Ramos (cell line): ENCODE data around the gene ZNF516.

ENCODE experiments used
- in situ Hi-C: fragments of 300-500 bp; cut with MboI; formaldehyde crosslinking; loops from one replicate; pipeline ENCODE4 v1.14.3; 2022; ENCODE audit warnings: low sequenced_read_pairs; ENCODE audit not compliant: unreplicated experiment

ZNF516 gene

GRCh38 chr18:76458522-76459311, 36.3 kb downstream of the ZNF516 start:
- in situ Hi-C loops: no loop called here

- in situ Hi-C loops: no loop called here
Observed at GRCh38 chr18:76457957-76458356, 37.1 kb downstream of the ZNF516 start.

- in situ Hi-C loops: no loop called here
Observed at GRCh38 chr18:76457475-76457874, 37.6 kb downstream of the ZNF516 start.

- in situ Hi-C loops: no loop called here
Observed at GRCh38 chr18:76456823-76457222, 38.2 kb downstream of the ZNF516 start.

GRCh38 chr18:76456018-76456750, 38.9 kb downstream of the ZNF516 start:
- in situ Hi-C loops: no loop called here

- in situ Hi-C loops: no loop called here
Observed at GRCh38 chr18:76455003-76455676, 39.9 kb downstream of the ZNF516 start.

GRCh38 chr18:76454418-76454817, 40.6 kb downstream of the ZNF516 start:
- in situ Hi-C loops: no loop called here

- in situ Hi-C loops: no loop called here
Observed at GRCh38 chr18:76453932-76454331, 41.1 kb downstream of the ZNF516 start.

GRCh38 chr18:76453057-76453561, 41.9 kb downstream of the ZNF516 start:
- in situ Hi-C loops: no loop called here

- in situ Hi-C loops: no loop called here
Observed at GRCh38 chr18:76452357-76452756, 42.7 kb downstream of the ZNF516 start.

GRCh38 chr18:76451396-76452331, 43.4 kb downstream of the ZNF516 start:
- in situ Hi-C loops: no loop called here

GRCh38 chr18:76450452-76451395, 44.3 kb downstream of the ZNF516 start:
- in situ Hi-C loops: no loop called here

- in situ Hi-C loops: no loop called here
Observed at GRCh38 chr18:76449111-76449453, 46.0 kb downstream of the ZNF516 start.

GRCh38 chr18:76448256-76449110, 46.6 kb downstream of the ZNF516 start:
- in situ Hi-C loops: no loop called here

GRCh38 chr18:76447258-76447890, 47.7 kb downstream of the ZNF516 start:
- in situ Hi-C loops: no loop called here

GRCh38 chr18:76446321-76447257, 48.5 kb downstream of the ZNF516 start:
- in situ Hi-C loops: no loop called here
